Activated naive CD4-positive, alpha-beta T cell treated with anti-CD3 and anti-CD28 coated beads for 36 hours (primary cell): Measurements from ENCODE around the gene KIAA1191. TPM values are rescaled to one million over a fixed set of nuclear protein-coding genes. Genes with fewer than 3 reads are reported as not detected.

Experiments used
- CTCF ChIA-PET: fragments of 350-600 bp; sonication (Branson Sonifier 250); formaldehyde crosslinking; loops from one replicate; lab custom pipeline; 2021; ENCODE audit warnings: antibody characterized with exemption; lab: Charles Lee
- DNase-seq: peaks from one replicate; pipeline ENCODE4 v3.0.0-alpha.2; 2020
- H3K27ac Mint-ChIP-seq: one replicate; pipeline ENCODE4 v1.8.0; 2021; ENCODE audit warnings: mild to moderate bottlenecking, mixed read lengths
- H3K27me3 Mint-ChIP-seq: one replicate; pipeline ENCODE4 v1.8.0; 2021; ENCODE audit warnings: low read depth, mixed read lengths
- H3K36me3 Mint-ChIP-seq: one replicate; pipeline ENCODE4 v1.8.0; 2021; ENCODE audit warnings: low read depth, mixed read lengths
- H3K4me1 Mint-ChIP-seq: one replicate; pipeline ENCODE4 v1.8.0; 2021; ENCODE audit warnings: low read depth, mixed read lengths
- H3K4me3 Mint-ChIP-seq: one replicate; pipeline ENCODE4 v1.8.0; 2021; ENCODE audit warnings: mild to moderate bottlenecking, moderate library complexity, mixed read lengths
- H3K9me3 Mint-ChIP-seq: one replicate; pipeline ENCODE4 v1.8.0; 2021; ENCODE audit warnings: mixed read lengths
- intact Hi-C: fragments of 100-400 bp; cut with micrococcal nuclease; formaldehyde crosslinking; loops from one replicate; pipeline ENCODE4 v1.15.1; 2023
- total RNA-seq, 2 experiments: library from RNA; stranded (reverse); gene quantifications; one replicate each; pipeline ENCODE4 v1.2.3, GENCODE V29; 2021

Gene KIAA1191
- total RNA-seq, 2 experiments from 2014 or later: 33.5 to 33.7 TPM

- Mint-ChIP-seq H3K36me3 (peaks cover 5% of the 10 kb centered on the region), H3K4me3 (no peak overlapping the region), H3K4me1 (peaks cover 3% of the 10 kb centered on the region), H3K27me3 (no peaks in the 10 kb centered on the region), H3K9me3 (no peaks in the 10 kb centered on the region), H3K27ac (no peak overlapping the region)
- intact Hi-C loops: loop anchor here (5.0 kb wide), 1 partner anchor 1762 kb away; the partner anchor contains the start of gene RMND5B
- no peak for DNase-seq
- CTCF ChIA-PET: interaction anchor here (1.2 kb wide), 1 partner anchor 12 kb away, joined by 3 read pairs; no protein-coding TSS in a partner anchor
These were observed 8.6 kb upstream of the KIAA1191 start for GRCh38 chr5:176369934-176370711.

- H3K4me1 Mint-ChIP-seq: peaks cover 5% of the 10 kb centered on the region
- H3K27ac Mint-ChIP-seq: no peak overlapping the region
- no peak for DNase-seq
- CTCF ChIA-PET: no interaction called here
- intact Hi-C loops: loop anchor here (5.0 kb wide), 1 partner anchor 1764 kb away; the partner anchor contains the start of gene RMND5B
- no peaks in the 10 kb centered on the region for H3K27me3 Mint-ChIP-seq
- peaks cover 5% of the 10 kb centered on the region for H3K36me3 Mint-ChIP-seq
- H3K9me3 Mint-ChIP-seq: no peaks in the 10 kb centered on the region
- no peak overlapping the region for H3K4me3 Mint-ChIP-seq
These were observed 7.2 kb upstream of the KIAA1191 start for GRCh38 chr5:176368726-176369125.

- peaks cover 15% of the 10 kb centered on the region for H3K4me1 Mint-ChIP-seq
- H3K36me3 Mint-ChIP-seq: peaks cover 5% of the 10 kb centered on the region
- no peak for DNase-seq
- CTCF ChIA-PET: interaction anchor here (0.6 kb wide), 1 partner anchor 123 kb away, joined by 5 read pairs; no protein-coding TSS in a partner anchor
- no peak overlapping the region for H3K27ac Mint-ChIP-seq
- peak overlapping the region; percentile 58 for H3K4me3 Mint-ChIP-seq
- intact Hi-C loops: loop anchor here (5.0 kb wide), 1 partner anchor 1766 kb away; the partner anchor contains the start of gene RMND5B
- no peaks in the 10 kb centered on the region for H3K27me3 Mint-ChIP-seq
- H3K9me3 Mint-ChIP-seq: no peaks in the 10 kb centered on the region
These were observed 4.8 kb upstream of the KIAA1191 start for GRCh38 chr5:176366232-176366894.

GRCh38 chr5:176365351-176366231, 4.0 kb upstream of the KIAA1191 start, which contains the start of gene ARL10:
TSS of gene ARL10 (plus strand) at chr5:176365487. CDS start at chr5:176365564, 77 bp downstream.
- peaks cover 15% of the 10 kb centered on the region for H3K4me1 Mint-ChIP-seq
- H3K27me3 Mint-ChIP-seq: no peaks in the 10 kb centered on the region
- peaks cover 3% of the 10 kb centered on the region for H3K36me3 Mint-ChIP-seq
- peak; percentile 24 for DNase-seq
- no peaks in the 10 kb centered on the region for H3K9me3 Mint-ChIP-seq
- H3K4me3 Mint-ChIP-seq: peak within 1 kb of the TSS; percentile 68
- CTCF ChIA-PET: no interaction called here
- intact Hi-C loops: loop anchor here (5.0 kb wide), 1 partner anchor 1767 kb away; the partner anchor contains the start of gene RMND5B
- H3K27ac Mint-ChIP-seq: no peak within 1 kb of the TSS

GRCh38 chr5:176364765-176365350, 3.3 kb upstream of the KIAA1191 start:
- no peak overlapping the region for H3K27ac Mint-ChIP-seq
- CTCF ChIA-PET: no interaction called here
- intact Hi-C loops: loop anchor here (5.0 kb wide), 3 partner anchors 708 to 1767 kb away; partner anchors contain the start of genes HRH2 and RMND5B

GRCh38 chr5:176362233-176362490, 598 bp upstream of the KIAA1191 start:
- DNase-seq: no peak
- peaks cover 20% of the 10 kb centered on the region for H3K36me3 Mint-ChIP-seq
- H3K4me3 Mint-ChIP-seq: peak overlapping the region; percentile 99
- CTCF ChIA-PET: interaction anchor here (0.6 to 1.6 kb wide), 5 partner anchors 24 to 211 kb away, joined by 3 to 5 read pairs (median 3); no protein-coding TSS in a partner anchor
- intact Hi-C loops: loop anchor here (5.0 kb wide), 2 partner anchors 705 to 840 kb away; partner anchors contain the start of gene HRH2
- no peaks in the 10 kb centered on the region for H3K27me3 Mint-ChIP-seq
- no peaks in the 10 kb centered on the region for H3K9me3 Mint-ChIP-seq
- H3K4me1 Mint-ChIP-seq: peaks cover 32% of the 10 kb centered on the region
- H3K27ac Mint-ChIP-seq: no peak overlapping the region

More at GRCh38 chr5:176364765-176365350, 3.3 kb upstream of the KIAA1191 start:
- H3K9me3 Mint-ChIP-seq: no peaks in the 10 kb centered on the region
- peaks cover 15% of the 10 kb centered on the region for H3K4me1 Mint-ChIP-seq
- H3K27me3 Mint-ChIP-seq: no peaks in the 10 kb centered on the region
- DNase-seq: peak; percentile 48
- H3K36me3 Mint-ChIP-seq: peaks cover 4% of the 10 kb centered on the region
- H3K4me3 Mint-ChIP-seq: peak overlapping the region; percentile 68

GRCh38 chr5:176360894-176361436, 599 bp downstream of the KIAA1191 start:
- Mint-ChIP-seq H3K36me3 (peaks cover 19% of the 10 kb centered on the region), H3K4me1 (peaks cover 32% of the 10 kb centered on the region), H3K27me3 (no peaks in the 10 kb centered on the region), H3K9me3 (no peaks in the 10 kb centered on the region), H3K4me3 (peak overlapping the region; percentile 99), H3K27ac (peak overlapping the region; percentile 91)
- intact Hi-C loops: loop anchor here (1.0 to 5.0 kb wide), 7 partner anchors 28 to 839 kb away; partner anchors contain the start of genes FAF2, HRH2 and RNF44
- CTCF ChIA-PET: interaction anchor here (0.6 to 1.6 kb wide), 4 partner anchors 25 to 321 kb away, joined by 3 to 5 read pairs (median 3); no protein-coding TSS in a partner anchor
- peak; percentile 31 for DNase-seq

- no peaks in the 10 kb centered on the region for H3K27me3 Mint-ChIP-seq
- no peak overlapping the region for H3K27ac Mint-ChIP-seq
- intact Hi-C loops: loop anchor here (2.0 to 5.0 kb wide), 6 partner anchors 55 to 837 kb away; partner anchors contain the start of genes FAF2, HRH2 and RNF44
- DNase-seq: peak; percentile 23
- H3K4me1 Mint-ChIP-seq: peaks cover 31% of the 10 kb centered on the region
- H3K9me3 Mint-ChIP-seq: no peaks in the 10 kb centered on the region
- CTCF ChIA-PET: no interaction called here
- H3K4me3 Mint-ChIP-seq: peak overlapping the region; percentile 58
- H3K36me3 Mint-ChIP-seq: peaks cover 23% of the 10 kb centered on the region
These were observed 1.9 kb downstream of the KIAA1191 start for GRCh38 chr5:176359658-176360057.

- DNase-seq: no peak
- H3K36me3 Mint-ChIP-seq: peaks cover 26% of the 10 kb centered on the region
- H3K4me3 Mint-ChIP-seq: no peak overlapping the region
- no peaks in the 10 kb centered on the region for H3K9me3 Mint-ChIP-seq
- peak overlapping the region; percentile 39 for H3K27ac Mint-ChIP-seq
- H3K27me3 Mint-ChIP-seq: no peaks in the 10 kb centered on the region
- H3K4me1 Mint-ChIP-seq: peaks cover 32% of the 10 kb centered on the region
- CTCF ChIA-PET: no interaction called here
- intact Hi-C loops: no loop called here
These were observed 5.4 kb downstream of the KIAA1191 start for GRCh38 chr5:176356179-176356566.

GRCh38 chr5:176355400-176356178, 6.0 kb downstream of the KIAA1191 start:
- H3K27me3 Mint-ChIP-seq: no peaks in the 10 kb centered on the region
- no peak for DNase-seq
- no peak overlapping the region for H3K4me3 Mint-ChIP-seq
- H3K4me1 Mint-ChIP-seq: peaks cover 32% of the 10 kb centered on the region
- H3K36me3 Mint-ChIP-seq: peaks cover 30% of the 10 kb centered on the region
- intact Hi-C loops: no loop called here
- CTCF ChIA-PET: no interaction called here
- no peak overlapping the region for H3K27ac Mint-ChIP-seq
- H3K9me3 Mint-ChIP-seq: no peaks in the 10 kb centered on the region
